GM19438 (cell line): Measurements from ENCODE around the gene HRH2.

Experiments
- ATAC-seq: cut with Tn5 transposase; IDR thresholded peaks from one replicate; pipeline ENCODE4 v1.9.1; 2021; ENCODE audit warnings: low read depth; ENCODE audit not compliant: unreplicated experiment

Gene HRH2

DNA sequence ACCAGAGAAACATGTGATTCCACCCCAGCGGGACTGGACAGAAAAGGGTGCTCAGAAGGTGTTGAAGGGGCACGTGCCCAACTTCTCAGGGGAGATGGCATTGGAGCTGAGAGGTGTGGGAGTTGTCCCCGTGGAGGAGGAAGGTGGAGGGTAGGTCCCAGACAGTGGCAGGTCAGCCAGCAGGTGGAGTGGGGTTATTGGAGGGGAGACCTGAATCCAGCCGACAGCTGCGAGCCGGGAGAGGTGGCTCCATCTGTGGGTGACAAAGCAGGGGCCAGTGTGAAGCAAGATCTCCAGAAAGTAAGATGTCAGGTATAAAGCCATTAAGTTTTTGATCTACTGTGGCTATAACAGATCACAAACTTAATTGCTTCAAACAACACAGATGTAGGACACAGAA is 75.1 kb downstream of the HRH2 start:
- no peak for ATAC-seq

DNA sequence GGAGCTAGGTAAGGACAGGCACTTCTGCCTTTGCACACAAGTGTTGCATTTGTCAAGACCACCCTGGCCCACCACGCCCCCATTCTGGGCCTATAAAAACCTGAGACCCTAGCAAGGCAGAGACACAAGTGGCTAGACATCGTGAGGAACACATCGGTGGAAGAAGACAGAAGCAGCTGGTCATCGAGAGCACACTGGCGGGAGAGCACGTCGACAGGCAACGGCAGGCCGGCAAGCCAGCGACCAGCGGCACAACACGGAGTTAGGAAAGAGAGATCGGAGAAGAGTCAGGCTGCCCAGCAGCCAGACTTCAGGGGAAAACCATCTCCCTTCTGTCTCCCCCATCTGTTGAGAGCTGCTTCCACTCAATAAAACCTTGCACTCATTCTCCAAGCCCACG is 76.1 kb downstream of the HRH2 start:
- ATAC-seq = no peak

DNA sequence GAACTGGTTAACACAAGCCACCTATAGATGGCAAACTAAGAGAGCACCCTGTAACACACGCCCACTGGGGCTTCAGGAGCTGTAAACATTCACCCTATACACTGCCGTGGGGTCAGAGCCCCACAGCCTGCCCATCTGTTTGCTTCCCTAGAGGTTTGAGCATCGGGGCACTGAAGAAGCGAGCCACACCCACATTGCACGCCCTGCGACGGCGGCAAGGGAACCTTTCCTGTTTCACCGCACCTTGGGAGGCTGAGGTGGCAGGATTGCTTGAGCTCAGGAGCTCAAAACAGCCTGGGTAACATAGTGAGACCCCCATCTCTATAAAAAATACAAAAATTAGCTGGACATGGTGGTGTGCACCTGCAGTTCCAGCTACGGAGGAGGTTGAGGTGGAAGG is 76.6 kb downstream of the HRH2 start:
- ATAC-seq = no peak

DNA sequence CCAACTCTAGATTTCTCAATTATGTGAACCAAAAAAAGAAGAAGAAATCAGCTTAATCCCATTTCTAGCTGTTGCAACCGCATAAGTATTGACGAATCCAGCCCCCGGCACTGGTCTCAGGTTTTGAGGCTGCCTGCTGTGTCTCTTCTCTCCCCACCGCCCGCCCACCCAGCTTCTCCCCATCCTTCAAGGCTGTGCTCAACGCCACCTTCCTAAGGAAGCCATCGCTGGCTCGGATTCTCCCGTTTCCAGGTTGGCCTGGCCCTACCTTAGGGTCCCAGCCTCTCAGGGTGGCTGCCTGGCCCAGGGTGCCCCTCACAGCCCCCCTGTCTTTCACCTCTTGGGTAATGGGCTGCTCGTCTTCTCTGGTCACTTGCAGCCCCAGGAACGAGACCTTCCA is 77.8 kb downstream of the HRH2 start:
- ATAC-seq = no peak

DNA sequence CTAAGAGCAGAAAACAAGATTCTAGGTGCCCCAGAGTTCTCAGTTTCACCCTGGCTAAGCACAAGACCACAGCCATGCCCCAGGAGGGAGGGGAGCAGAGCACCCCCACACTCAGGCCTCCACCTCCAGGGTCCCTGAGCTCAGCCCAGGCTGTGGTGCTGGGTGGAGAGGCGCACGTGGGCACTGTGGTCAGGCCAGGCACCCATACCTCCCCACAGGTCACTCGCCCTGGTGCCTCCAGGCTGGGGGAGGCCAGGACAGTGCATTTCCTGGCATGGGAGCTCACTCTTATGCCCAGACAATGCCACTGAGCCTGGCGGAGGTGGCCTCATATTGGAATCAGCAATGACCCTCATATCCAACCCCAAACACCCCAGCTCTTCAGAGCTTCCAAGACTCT is 78.8 kb downstream of the HRH2 start:
- no peak for ATAC-seq

DNA sequence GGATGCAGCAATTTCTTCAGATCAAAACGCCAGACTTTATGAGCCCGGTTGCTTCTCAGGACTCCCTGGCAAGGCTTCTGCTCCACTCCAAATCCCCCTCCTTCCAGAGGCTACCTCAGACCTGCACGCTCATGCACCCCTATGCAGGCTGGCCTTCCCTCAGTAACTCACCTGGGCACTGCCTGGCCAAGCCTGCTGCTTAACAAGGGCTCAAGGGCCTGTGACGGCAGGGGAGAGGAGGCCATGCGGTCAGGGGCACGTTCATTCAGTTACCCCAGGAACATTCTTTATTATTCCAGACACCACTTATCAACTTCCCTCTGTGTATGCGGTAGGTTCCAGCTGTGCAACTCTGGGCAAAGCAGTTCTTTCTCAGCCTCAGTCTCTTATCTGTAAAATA is 79.6 kb downstream of the HRH2 start:
- no peak for ATAC-seq

DNA sequence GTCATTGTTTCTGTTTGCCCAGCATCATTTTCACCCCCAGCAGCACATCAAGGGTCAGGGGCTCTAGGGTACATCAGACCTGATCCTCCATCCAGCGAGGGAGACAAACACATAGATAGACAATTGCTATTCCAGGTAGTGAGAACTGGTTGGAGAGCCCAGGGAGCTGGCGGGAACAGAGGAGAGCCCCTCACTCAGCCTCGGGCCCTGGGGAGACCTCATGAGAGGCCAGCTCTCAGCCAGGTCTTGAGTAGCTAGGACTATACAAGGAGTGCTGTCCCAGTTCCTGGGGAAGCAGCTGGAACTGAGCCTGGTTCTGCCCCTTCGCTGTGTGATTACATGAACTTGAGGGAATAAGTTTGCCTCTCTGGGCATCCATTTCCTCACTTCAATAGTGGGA is 80.3 kb downstream of the HRH2 start:
- ATAC-seq = no peak

DNA sequence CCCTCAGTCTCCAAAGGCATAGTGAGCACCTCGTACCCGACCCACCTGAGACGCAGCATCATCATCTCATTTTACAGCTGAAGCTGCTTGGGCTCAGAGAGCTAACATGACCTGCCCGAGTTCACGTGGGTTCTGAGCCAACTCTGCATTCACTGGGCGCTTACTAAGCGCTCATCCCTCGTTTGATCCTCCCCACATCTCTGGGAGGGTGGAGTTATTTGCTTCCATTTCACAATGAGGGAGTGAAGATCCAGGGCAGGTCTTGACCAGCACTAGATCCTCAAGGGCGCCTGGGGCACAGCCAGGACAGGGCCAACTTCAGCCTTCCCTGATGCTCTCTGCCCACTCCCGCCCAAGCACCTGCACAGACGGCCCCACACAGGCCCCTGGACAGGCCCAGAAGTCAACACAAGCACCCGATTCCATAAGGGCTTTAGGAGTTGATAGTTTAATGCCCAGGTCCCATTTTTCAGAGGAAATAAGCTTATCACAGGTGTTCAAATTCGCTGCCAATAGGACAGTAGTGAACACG is 80.8 kb downstream of the HRH2 start:
- no peak for ATAC-seq

DNA sequence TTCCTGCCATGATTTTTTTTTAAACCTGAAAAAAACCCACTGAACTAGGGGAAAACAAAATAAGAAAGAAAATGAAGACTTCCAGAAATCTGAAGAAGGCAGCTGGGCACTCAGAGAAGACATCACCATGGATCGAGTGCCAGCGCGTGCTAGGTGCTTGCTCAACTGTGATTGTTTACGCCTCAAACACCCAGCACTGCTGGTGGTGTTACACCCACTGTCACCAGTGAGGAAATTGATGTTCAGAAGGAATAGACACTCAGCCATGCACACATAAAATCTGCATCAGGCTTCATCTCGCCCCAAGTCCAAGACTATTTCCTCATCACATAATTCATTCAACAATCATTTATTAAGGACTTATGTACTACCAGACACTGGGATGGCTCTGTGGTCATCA is 82.1 kb downstream of the HRH2 start:
- no peak for ATAC-seq

DNA sequence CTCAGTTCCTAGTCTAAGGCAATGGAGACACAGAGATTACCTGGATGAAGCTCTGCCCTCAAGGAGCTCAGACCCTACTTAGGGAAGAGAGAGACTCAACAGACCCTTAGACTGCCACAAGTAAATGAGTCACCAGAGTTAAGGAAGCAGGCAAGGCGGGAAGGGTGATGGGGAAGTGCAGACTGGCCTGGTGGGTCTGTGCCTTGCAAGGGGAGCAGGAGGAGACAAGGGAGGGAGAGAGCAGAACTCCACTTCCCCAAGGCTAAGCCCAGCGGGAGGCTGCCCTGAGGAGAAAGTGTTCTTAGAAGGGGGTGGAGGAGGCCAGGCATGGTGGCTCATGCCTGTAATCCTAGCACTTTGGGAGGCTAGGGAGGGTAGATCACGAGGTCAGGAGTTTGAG is 83.7 kb downstream of the HRH2 start:
- no peak for ATAC-seq

DNA sequence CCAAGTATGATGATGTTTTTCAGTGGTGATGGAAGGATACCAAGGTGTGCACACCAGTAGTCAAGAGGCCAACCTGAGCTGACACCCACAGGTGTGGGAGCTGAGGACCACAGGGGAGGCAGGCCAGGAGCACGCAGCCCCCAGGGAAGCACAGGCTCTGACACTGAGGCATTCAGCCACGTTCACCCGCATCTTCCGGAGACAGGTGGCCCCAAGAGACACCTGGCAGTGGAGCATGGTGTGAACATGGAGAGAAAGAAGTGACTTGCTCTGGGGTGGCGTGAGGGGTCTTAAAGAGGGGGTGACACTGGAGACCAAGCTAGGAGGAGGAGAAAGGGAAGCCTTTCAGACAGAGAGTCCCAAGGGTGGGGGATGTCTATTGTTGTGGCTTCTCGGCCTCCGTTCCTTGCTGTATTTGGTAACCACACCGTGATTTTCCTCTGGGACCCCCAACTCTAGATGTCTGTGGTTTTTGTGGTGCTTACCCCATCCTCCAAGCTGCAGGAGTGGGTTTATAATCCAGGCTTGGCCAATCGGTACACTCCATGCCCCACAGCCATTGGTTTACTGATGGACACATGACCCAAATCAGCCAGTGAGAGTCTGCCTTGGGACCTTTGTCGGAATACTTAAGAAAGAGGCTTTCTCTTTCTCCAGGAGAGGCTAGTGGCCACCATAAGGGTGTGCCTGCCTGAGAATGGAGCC is 84.6 kb downstream of the HRH2 start:
- no peak for ATAC-seq

DNA sequence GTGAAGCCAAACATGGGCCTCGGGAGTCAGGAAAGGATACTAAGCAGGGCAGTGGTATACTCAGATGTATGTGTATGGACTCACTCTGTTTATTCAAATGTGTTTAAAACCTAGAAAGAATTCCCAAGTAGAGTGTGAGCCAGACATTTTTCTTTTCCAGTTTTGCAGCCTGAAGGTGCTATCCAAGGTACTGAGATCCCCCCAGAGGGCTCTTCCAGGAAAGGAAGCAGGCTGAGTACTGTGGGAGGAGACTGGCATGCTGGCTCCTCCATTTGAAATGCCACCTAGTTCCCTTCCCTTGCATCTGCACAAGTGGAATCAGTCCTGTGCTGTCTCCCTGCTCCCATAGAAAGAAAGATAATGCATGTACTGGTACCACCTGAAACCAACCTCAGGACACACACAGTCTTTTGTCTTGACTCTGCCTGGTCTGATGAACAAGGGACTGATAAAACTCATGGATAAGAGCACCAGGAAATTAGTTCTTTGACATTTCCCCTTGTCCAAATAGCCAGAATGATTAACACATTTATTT is 85.9 kb downstream of the HRH2 start:
- ATAC-seq = no peak

DNA sequence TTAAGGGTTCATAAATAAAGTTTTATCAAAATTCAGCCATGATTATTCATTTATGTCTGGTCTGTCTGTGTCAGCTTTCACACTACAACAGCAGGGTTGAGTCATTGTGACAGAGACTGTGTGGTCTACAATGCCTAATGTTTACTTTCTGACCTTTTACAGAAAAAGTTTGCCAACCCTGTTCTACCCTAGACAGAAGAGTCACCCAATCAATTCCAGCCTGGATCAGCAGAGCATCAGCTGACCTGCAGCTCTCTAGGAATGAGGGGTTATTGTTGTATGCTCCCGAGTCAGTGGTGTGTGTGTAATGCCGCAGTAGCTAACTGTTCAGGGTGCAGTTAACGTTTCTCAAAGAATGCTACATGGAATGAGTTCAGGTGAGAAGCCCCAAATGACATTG is 87.3 kb downstream of the HRH2 start:
- no peak for ATAC-seq

DNA sequence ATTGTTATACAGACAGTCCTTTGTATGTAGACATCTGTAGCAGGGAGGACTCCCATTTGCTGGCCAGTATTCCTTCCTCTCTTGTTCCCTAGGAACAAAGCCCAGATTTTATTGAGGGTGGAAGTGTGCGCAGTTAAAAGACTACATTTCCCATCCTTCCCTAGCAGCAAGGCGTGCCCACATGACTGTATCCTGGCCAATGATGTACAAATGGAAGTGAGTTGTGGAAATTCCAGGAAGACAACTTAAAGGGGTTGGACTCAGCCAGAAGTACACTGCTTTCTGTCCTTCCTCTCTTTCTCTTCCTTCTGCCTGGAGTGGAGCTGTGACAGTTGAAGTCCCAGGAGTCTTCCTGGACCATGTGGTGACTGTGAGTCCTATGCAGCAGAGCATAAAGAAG is 89.0 kb downstream of the HRH2 start:
- ATAC-seq = no peak

DNA sequence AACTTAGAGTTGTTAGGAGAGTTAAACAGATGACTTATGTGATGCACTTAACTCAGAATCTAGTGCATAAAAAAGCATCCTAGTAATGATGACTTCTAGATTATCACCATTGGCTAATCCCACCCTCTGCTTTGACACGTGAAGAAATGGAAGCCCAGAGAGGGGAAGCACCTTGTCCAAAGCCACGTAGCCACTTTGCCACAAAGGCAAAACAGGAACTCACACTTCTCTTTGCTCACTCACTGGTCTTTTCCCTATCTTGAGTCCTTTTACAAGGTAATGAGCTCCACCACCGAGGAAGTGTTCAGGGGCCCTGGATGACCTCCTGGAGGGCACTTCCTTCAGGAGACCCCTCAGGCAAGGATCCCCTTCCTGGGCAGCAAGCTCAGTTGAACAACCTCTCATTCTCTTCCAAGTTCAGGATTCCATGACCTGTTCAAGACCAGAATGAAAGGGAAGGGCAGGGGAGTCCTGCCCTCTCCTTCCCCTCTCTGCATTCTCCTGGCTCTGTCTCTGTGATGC is 89.7 kb downstream of the HRH2 start:
- no peak for ATAC-seq

DNA sequence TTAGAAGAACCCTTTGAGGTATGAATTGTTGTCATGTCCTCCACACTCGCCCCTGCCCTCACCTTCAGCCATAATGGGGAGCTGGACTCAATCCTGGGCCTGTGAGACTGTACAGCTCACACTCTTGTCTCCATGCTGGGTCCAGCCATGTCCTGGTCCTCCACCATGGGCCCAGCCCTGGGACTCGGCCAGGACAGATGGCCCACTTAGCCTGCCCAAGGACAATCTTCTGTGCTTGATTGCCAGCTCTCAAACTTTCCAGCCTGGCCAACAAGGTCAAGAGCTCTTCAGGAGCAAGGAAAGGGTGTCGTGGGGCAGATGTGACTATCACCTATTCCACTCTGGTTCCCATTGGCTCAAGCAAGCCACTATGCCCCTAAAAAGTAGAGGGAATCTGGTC is 90.8 kb downstream of the HRH2 start:
- ATAC-seq = no peak

DNA sequence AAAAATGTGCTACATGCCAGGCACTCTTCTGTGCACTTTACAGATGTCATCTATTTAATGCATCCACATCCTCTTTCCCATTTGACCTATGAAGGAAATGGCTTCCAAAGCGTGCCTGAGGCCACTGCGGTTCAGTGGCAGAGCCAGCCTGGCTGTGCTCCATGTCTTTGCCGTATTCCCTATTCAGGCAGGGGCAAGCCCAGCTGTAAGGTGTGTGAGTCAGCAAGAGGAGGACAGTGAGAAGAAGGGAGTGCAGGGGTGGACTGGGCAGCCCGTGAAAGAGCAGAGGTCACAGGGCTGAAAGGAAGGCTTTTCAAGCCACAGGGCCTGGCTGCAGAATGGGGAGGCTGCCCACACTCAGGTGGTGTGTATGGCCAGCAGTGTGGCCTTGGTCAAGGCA is 91.7 kb downstream of the HRH2 start:
- no peak for ATAC-seq

DNA sequence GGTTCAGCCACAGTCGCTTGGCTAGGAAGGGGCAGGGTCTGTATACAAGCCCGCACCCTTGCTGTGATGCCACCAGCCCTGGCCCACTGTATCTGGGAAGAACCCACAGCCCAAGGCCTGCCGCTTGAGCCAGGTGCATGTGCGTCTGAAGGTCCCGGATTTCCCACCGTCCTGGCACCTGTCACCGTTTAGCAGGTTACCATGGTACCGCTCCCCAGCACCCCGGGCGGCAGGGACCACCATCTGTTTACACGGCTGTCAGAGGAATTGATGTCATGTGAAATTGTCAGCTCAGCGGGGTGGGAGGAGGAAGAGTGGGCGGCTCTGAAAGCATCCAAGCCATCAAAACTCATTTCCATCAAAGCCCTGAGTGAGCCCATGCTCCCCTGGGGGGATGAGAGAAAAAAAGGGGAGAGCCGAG is 92.7 kb downstream of the HRH2 start:
- no peak for ATAC-seq

DNA sequence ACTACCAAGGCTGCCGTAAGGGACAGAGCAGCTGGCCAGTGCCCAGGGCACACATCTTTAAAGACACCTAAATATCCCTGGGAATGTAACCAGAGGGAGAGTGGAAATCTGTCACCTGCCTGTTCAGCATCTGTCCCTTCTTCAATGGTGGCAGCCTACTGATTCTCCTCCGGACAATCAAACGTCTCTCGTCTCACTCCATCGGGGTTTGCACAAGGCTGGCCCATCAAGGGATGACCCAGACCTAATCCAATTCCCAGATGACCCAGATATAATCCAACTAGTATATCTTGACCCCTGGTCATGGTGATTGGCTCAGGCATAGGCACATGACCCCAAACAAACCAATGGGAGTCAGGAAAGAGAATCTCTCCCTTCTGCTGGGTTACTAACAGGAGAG is 93.5 kb downstream of the HRH2 start:
- no peak for ATAC-seq

DNA sequence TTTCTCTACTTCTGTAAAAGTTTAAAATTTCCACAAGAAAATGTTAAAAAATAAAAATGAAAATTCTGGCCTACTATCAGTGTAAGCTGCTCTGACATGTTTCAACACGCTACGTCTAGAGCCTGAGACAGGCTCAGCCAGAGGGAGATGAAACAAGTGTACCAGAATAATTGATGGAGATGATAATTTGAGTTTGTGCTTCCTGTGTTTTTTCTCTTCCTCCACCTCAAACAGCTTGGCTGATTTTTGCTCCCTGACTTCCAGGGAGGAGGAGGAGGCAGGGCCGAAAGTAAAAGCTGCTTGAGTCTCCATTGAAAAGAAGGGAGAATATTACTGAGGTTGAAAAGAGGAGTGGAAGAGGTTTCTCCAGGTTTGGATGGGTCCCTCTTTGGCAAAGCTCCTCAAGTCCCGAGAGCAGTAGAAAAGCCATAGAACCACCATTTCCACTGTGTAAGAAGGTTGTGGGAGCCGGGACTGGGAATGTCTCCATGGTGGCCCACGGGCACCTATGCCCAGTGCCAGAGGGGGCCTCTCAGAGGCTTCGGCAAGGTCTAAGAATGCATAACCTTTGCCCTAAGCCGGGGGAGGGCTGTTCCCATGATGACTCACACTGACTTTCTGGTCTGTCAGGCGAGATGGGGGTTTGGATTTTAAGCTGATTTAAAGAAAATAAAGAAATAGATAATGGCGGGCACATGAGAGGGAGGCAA is 95.1 kb downstream of the HRH2 start:
- ATAC-seq = no peak

DNA sequence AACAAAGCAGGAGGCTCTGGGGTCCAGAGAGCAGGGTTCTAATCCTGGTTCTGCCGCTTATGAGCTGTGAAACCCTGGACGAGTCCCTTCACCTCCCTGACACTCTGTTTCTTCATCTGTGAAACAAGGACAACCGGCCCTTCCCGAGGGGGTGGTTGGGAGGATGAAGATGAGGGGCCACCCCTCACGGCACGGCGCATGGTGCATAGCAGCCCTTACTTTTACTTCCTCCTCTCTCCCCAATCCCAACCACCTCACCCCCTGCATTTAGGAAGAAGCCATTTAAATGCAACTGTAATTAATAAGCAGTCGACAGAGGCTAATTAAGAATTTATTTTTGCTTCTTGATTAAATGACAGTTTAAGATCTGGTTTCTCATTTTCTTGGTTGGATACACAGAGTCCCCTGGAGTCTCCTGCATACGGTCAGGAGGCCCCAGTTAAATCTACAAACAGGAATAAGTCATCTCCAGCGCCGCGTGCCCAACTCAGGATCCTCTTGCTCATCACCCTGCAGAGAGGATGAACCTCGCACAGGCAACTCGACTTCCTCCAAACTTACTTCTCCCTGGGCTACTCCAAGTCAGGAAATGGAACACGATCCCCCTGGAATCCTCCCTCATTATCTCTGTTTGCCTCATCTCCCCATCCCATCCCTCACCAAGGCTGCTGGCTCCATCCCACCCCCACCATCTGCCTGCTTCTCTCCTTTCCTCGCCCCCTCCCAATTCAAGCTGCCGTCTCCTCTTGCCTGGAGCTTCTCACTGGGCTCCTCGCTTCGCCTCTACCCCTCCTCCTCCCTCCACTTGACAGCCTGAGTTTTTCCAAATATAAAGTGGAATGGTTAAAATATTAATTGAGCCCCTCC is 95.9 kb downstream of the HRH2 start:
- no peak for ATAC-seq
